ENCODE results near the gene VGF.

GRCh38 chr7:101122933-101123702 is 42.3 kb downstream of the VGF start:
- TF ChIP-seq ZNF274 (IDR thresholded peaks at IDR 0.05; ENCODE audit: low read depth, low read length) (no peak), SUZ12 (IDR thresholded peaks at IDR 0.05; ENCODE audit: extremely low read depth, insufficient read depth, insufficient read length) (no peak), YY1 (IDR thresholded peaks at IDR 0.05; ENCODE audit: insufficient read depth, insufficient read length) (no peak)

Measured in NT2/D1 (cell line).